Right atrium auricular region (tissue), 2 donors: Measurements from ENCODE around the gene SLC39A11. TPM values are rescaled to one million over a fixed set of nuclear protein-coding genes. Genes with fewer than 3 reads are reported as not detected.

Experiments
- DNase-seq: peaks from one replicate; pipeline ENCODE4 v3.0.0-alpha.2; 2019; ENCODE audit warnings: low spot score
- H3K27ac ChIP-seq, 2 donors: fragments of 200-600 bp; sonication (generic); 1 replicate in 1 of 2; 2 replicates in 1 of 2; pipeline ENCODE4 v1.5.1; 2016 to 2019
- H3K27me3 ChIP-seq, 2 donors: fragments of 200-600 bp; sonication (generic); one replicate each; pipeline versions ENCODE4 v1.5.1 to v1.6.0; 2017 to 2019
- H3K36me3 ChIP-seq: fragments of 200-600 bp; sonication (generic); one replicate; pipeline ENCODE4 v1.5.1; 2016
- H3K4me1 ChIP-seq, 2 donors: fragments of 200-600 bp; sonication (generic); one replicate each; pipeline versions ENCODE4 v1.5.1 to v1.6.0; 2017 to 2019
- H3K4me3 ChIP-seq, 2 donors: fragments of 200-600 bp; sonication (generic); 1 replicate in 1 of 2; 2 replicates in 1 of 2; pipeline ENCODE4 v1.5.1; 2017 to 2019; ENCODE audit warnings: mild to moderate bottlenecking in 1 of 2, moderate library complexity in 1 of 2
- H3K9me3 ChIP-seq, 2 donors: fragments of 200-600 bp; sonication (generic); one replicate each; pipeline ENCODE4 v1.5.1; 2019
- total RNA-seq, 2 donors: library from RNA; depleted of rRNA; stranded (reverse); fragments of >200 nt; gene quantifications; one replicate each; pipeline ENCODE4 v1.1.0, GENCODE V29; 2016
- TF ChIP-seq, protein P1 (sequence below), 2 donors: fragments of 200-600 bp; sonication (generic); IDR thresholded peaks; one replicate each; pipeline ENCODE4 v1.5.1; 2019; ENCODE audit warnings: antibody characterized with exemption in 2 of 2

SLC39A11 gene
- total RNA-seq, 2 donors from 2014 or later = 7.4 to 15.5 TPM

DNA sequence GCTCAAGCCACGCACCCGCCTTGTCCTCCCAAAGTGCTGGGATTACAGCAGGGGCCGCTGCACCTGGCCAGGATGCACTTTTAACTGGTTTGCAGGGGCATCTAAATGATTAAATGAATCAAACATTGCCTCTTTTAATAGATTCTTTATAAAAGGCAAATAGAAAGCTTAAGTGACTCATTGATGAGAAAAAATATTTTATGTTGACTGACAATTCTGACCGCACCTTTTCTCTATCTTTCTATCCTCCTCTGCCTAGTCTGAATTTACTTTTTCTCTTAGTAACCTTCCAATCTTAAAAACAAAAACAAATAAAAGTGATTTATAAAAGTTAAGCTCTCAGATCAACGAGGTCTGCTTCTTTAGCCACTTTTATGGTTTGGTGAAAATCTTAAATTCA is 35.3 kb downstream of the SLC39A11 start:
- Histone ChIP-seq H3K27me3 (no peaks in the 10 kb centered on the region), H3K36me3 (no peaks in the 10 kb centered on the region), H3K4me3 (no peak overlapping the region), H3K9me3 (no peaks in the 10 kb centered on the region), H3K4me1 (peaks cover 0 to 11% of the 10 kb centered on the region in 2 donors), H3K27ac (no peak overlapping the region)
- DNase-seq = no peak
- TF ChIP-seq, protein P1, sequence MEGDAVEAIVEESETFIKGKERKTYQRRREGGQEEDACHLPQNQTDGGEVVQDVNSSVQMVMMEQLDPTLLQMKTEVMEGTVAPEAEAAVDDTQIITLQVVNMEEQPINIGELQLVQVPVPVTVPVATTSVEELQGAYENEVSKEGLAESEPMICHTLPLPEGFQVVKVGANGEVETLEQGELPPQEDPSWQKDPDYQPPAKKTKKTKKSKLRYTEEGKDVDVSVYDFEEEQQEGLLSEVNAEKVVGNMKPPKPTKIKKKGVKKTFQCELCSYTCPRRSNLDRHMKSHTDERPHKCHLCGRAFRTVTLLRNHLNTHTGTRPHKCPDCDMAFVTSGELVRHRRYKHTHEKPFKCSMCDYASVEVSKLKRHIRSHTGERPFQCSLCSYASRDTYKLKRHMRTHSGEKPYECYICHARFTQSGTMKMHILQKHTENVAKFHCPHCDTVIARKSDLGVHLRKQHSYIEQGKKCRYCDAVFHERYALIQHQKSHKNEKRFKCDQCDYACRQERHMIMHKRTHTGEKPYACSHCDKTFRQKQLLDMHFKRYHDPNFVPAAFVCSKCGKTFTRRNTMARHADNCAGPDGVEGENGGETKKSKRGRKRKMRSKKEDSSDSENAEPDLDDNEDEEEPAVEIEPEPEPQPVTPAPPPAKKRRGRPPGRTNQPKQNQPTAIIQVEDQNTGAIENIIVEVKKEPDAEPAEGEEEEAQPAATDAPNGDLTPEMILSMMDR (IDR thresholded peaks at IDR 0.05) = no peak

DNA sequence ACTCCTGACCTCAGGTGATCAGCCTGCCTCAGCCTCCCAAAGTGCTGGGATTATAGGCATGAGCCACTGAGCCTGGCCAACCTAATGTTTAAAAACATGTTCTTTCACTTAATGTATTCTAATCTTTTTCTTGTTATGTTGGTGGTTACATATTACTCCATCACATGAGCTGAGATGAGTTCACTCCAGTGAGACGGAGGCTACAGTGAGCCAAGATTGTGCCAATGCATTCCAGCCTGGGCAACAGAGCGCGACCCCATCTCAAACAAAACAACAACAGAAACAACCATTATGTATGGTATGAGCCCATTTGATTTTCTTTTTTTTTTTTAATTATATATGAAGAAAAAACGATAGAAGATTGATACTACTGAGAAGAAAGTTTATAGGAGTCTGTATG is 39.6 kb downstream of the SLC39A11 start:
- Histone ChIP-seq H3K36me3 (no peaks in the 10 kb centered on the region), H3K4me1 (peaks cover 0 to 4% of the 10 kb centered on the region in 2 donors), H3K27me3 (no peaks in the 10 kb centered on the region), H3K27ac (no peak overlapping the region), H3K9me3 (no peaks in the 10 kb centered on the region), H3K4me3 (no peak overlapping the region)
- DNase-seq = no peak
- TF ChIP-seq, protein P1 (IDR thresholded peaks at IDR 0.05) = no peak

DNA sequence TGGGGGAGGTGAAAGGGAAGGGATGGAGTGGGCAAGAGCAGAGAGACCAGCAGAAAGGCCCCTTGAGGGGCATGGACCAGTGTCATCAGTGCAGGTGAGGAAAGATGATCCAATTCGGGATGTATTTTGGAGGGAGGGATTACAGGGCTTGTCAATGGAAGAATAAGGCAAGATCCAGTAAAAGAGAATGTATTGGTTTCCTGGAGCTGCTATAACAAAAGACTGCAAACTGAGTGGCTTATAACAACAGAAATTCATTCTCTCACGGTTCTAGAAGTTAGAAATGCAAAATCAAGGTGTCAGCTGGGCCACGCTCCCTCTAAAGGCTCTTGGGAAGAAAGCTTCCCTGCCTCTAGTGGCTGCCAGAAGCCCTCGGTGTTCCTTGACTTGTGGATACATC is 41.7 kb downstream of the SLC39A11 start:
- Histone ChIP-seq H3K27ac (no peak overlapping the region), H3K4me3 (no peak overlapping the region), H3K9me3 (no peaks in the 10 kb centered on the region), H3K27me3 (no peaks in the 10 kb centered on the region), H3K36me3 (no peaks in the 10 kb centered on the region), H3K4me1 (no peaks in the 10 kb centered on the region)
- TF ChIP-seq, protein P1 (IDR thresholded peaks at IDR 0.05) = no peak
- no peak for DNase-seq

DNA sequence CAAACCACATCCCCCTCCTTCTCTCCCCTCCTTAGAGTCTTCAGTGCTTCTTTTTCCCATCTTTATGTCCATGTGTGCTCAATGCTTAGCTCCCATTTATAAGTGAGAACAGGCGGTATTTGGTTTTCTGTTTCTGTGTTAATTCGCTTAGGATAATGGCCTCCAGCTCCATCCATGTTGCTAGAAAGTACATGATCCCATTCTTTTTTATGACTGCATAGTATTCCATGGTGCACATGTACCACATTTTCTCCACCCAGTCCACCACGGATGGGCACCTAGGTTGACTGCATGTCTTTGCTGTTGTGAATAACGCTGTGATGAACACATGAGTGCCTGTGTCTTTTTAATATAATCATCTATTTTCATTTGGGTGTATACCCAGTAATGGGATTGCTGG is 44.3 kb downstream of the SLC39A11 start:
- Histone ChIP-seq H3K4me3 (no peak overlapping the region), H3K36me3 (no peaks in the 10 kb centered on the region), H3K9me3 (no peaks in the 10 kb centered on the region), H3K4me1 (peaks cover 0 to 11% of the 10 kb centered on the region in 2 donors), H3K27ac (no peak overlapping the region), H3K27me3 (no peaks in the 10 kb centered on the region)
- DNase-seq = no peak
- TF ChIP-seq, protein P1 (IDR thresholded peaks at IDR 0.05) = no peak

DNA sequence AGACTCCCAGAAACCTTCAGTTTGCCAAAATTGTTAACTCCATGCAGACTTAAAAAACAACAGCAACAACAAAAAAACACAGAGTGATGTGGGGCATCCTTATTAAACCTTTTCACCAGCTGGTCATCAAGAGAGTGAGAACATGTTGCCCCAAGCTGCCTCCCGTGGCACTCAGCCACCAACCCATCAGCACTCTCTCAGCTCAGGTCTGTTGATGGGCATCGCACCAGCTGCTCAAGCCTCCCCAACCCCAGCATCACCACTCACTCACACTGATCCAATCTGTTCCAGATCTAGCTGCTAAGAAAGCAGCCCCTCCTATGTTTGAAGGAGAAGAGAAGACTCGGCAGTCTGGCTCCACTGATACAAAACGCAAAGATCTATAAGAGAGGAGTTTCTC is 46.8 kb downstream of the SLC39A11 start:
- no peak for DNase-seq
- TF ChIP-seq, protein P1 (IDR thresholded peaks at IDR 0.05) = no peak
- H3K27ac ChIP-seq = no peak overlapping the region
- H3K9me3 ChIP-seq = peaks cover 0 to 9% of the 10 kb centered on the region in 2 donors
- peaks cover 0 to 19% of the 10 kb centered on the region in 2 donors for H3K4me1 ChIP-seq
- no peak overlapping the region for H3K4me3 ChIP-seq
- H3K36me3 ChIP-seq = no peaks in the 10 kb centered on the region
- H3K27me3 ChIP-seq = no peaks in the 10 kb centered on the region
